Activated CD8-positive, alpha-beta T cell treated with anti-CD3 and anti-CD28 coated beads for 36 hours (primary cell): ENCODE data around the gene BRAF. TPM values are rescaled to one million over a fixed set of nuclear protein-coding genes. Genes with fewer than 3 reads are reported as not detected.
"Not testable (repeated sequence)": the region's sequence is repeated elsewhere in the genome, so short reads cannot be mapped to it uniquely, and the experiment has no call there.

Source experiments
- ATAC-seq: fragments of 200-7000 bp; cut with Tn5 transposase; one replicate; pipeline ENCODE4 v1.10.0; 2021; ENCODE audit warnings: mild to moderate bottlenecking, moderate library complexity
- CTCF ChIA-PET: fragments of 350-600 bp; sonication (Branson Sonifier 250); formaldehyde crosslinking; loops from one replicate; lab custom pipeline; 2021; ENCODE audit warnings: antibody characterized with exemption; lab: Charles Lee
- POLR2A ChIA-PET: fragments of 350-600 bp; sonication (Branson Sonifier 250); formaldehyde crosslinking; loops from one replicate; lab custom pipeline; 2021; ENCODE audit warnings: antibody characterized with exemption; lab: Charles Lee
- DNase-seq: peaks from one replicate; pipeline ENCODE4 v3.0.0-alpha.2; 2020
- H3K27ac Mint-ChIP-seq: one replicate; pipeline ENCODE4 v1.8.0; 2021; ENCODE audit warnings: mild to moderate bottlenecking, mixed read lengths
- H3K27me3 Mint-ChIP-seq: one replicate; pipeline ENCODE4 v1.8.0; 2021; ENCODE audit warnings: mixed read lengths
- H3K36me3 Mint-ChIP-seq: one replicate; pipeline ENCODE4 v1.8.0; 2021; ENCODE audit warnings: low read depth, mixed read lengths
- H3K4me1 Mint-ChIP-seq: one replicate; pipeline ENCODE4 v1.8.0; 2021; ENCODE audit warnings: low read depth, mixed read lengths
- H3K4me3 Mint-ChIP-seq: one replicate; pipeline ENCODE4 v1.8.0; 2021; ENCODE audit warnings: mild to moderate bottlenecking, moderate library complexity, mixed read lengths
- H3K9me3 Mint-ChIP-seq: one replicate; pipeline ENCODE4 v1.8.0; 2021; ENCODE audit warnings: mixed read lengths
- CTCF ChIP-seq: fragments of 200-600 bp; IDR thresholded peaks from one replicate; pipeline ENCODE4 v1.8.0; 2022; ENCODE audit warnings: antibody characterized with exemption, mild to moderate bottlenecking
- intact Hi-C: fragments of 100-400 bp; cut with micrococcal nuclease; formaldehyde crosslinking; loops from one replicate; pipeline ENCODE4 v1.10.0; 2022
- total RNA-seq, 2 experiments: library from RNA; stranded (reverse); gene quantifications; one replicate each; pipeline ENCODE4 v1.2.3, GENCODE V29; 2021

Gene BRAF
- total RNA-seq, 2 experiments from 2014 or later, result 30.0 to 30.6 TPM

- intact Hi-C loops, result no loop called here
- H3K4me3 Mint-ChIP-seq, result no peak overlapping the region
- no peak for DNase-seq
- H3K4me1 Mint-ChIP-seq, result peaks cover 29% of the 10 kb centered on the region
- CTCF ChIA-PET, result interaction anchor here (1.1 to 1.5 kb wide), 2 partner anchors 31 to 42 kb away, joined by 3 read pairs; no protein-coding TSS in a partner anchor
- no peak overlapping the region for H3K27ac Mint-ChIP-seq
- POLR2A ChIA-PET, result no interaction called here
- TF ChIP-seq CTCF, result no peak
- H3K36me3 Mint-ChIP-seq, result peaks cover 27% of the 10 kb centered on the region
- no peaks in the 10 kb centered on the region for H3K9me3 Mint-ChIP-seq
- no peak for ATAC-seq
- no peaks in the 10 kb centered on the region for H3K27me3 Mint-ChIP-seq
Measured at GRCh38 chr7:140695381-140695780, 229.3 kb downstream of the BRAF start.

- H3K4me1 Mint-ChIP-seq, result peaks cover 27% of the 10 kb centered on the region
- intact Hi-C loops, result no loop called here
- no peaks in the 10 kb centered on the region for H3K9me3 Mint-ChIP-seq
- no peak overlapping the region for H3K27ac Mint-ChIP-seq
- H3K4me3 Mint-ChIP-seq, result no peak overlapping the region
- ATAC-seq, result no peak
- H3K27me3 Mint-ChIP-seq, result no peaks in the 10 kb centered on the region
- POLR2A ChIA-PET, result no interaction called here
- peaks cover 21% of the 10 kb centered on the region for H3K36me3 Mint-ChIP-seq
- TF ChIP-seq CTCF, result no peak
- no peak for DNase-seq
- CTCF ChIA-PET, result no interaction called here
Measured at GRCh38 chr7:140694592-140694991, 230.1 kb downstream of the BRAF start.

- H3K9me3 Mint-ChIP-seq, POLR2A ChIA-PET, intact Hi-C loops, H3K27ac Mint-ChIP-seq, H3K4me3 Mint-ChIP-seq, H3K27me3 Mint-ChIP-seq, DNase-seq, ATAC-seq: not testable (repeated sequence)
- CTCF ChIA-PET, result interaction anchor here (1.1 to 1.2 kb wide), 2 partner anchors 9 to 32 kb away, joined by 3 to 4 read pairs; no protein-coding TSS in a partner anchor
- Mint-ChIP-seq H3K4me1 (peaks cover 21% of the 10 kb centered on the region), H3K36me3 (peaks cover 16% of the 10 kb centered on the region)
Measured at GRCh38 chr7:140693849-140694248, 230.9 kb downstream of the BRAF start.

- H3K36me3 Mint-ChIP-seq, result peaks cover 17% of the 10 kb centered on the region
- no peak overlapping the region for H3K27ac Mint-ChIP-seq
- no peaks in the 10 kb centered on the region for H3K9me3 Mint-ChIP-seq
- no peak for TF ChIP-seq CTCF
- DNase-seq, result no peak
- intact Hi-C loops, result no loop called here
- H3K27me3 Mint-ChIP-seq, result no peaks in the 10 kb centered on the region
- ATAC-seq, result no peak
- CTCF ChIA-PET, result interaction anchor here (1.2 kb wide), 2 partner anchors 22 to 38 kb away, joined by 3 read pairs; no protein-coding TSS in a partner anchor
- H3K4me1 Mint-ChIP-seq, result peaks cover 12% of the 10 kb centered on the region
- POLR2A ChIA-PET, result no interaction called here
- no peak overlapping the region for H3K4me3 Mint-ChIP-seq
Measured at GRCh38 chr7:140691376-140692045, 233.2 kb downstream of the BRAF start.

- ChIA-PET POLR2A (interaction anchor here (1.0 kb wide), 1 partner anchor 14 kb away, joined by 4 read pairs; no protein-coding TSS in a partner anchor), CTCF (no interaction called here)
- no peak overlapping the region for H3K27ac Mint-ChIP-seq
- no peak for ATAC-seq
- no peak for DNase-seq
- H3K9me3 Mint-ChIP-seq, result no peaks in the 10 kb centered on the region
- peaks cover 5% of the 10 kb centered on the region for H3K4me1 Mint-ChIP-seq
- TF ChIP-seq CTCF, result no peak
- intact Hi-C loops, result no loop called here
- no peaks in the 10 kb centered on the region for H3K27me3 Mint-ChIP-seq
- H3K4me3 Mint-ChIP-seq, result no peak overlapping the region
- H3K36me3 Mint-ChIP-seq, result peaks cover 20% of the 10 kb centered on the region
Measured at GRCh38 chr7:140689199-140690152, 235.3 kb downstream of the BRAF start.
